GM19438 (cell line): ENCODE measurements around the gene HPGD.

Experiments
- ATAC-seq: cut with Tn5 transposase; IDR thresholded peaks from one replicate; pipeline ENCODE4 v1.9.1; 2021; ENCODE audit warnings: low read depth; ENCODE audit not compliant: unreplicated experiment

Gene HPGD

DNA sequence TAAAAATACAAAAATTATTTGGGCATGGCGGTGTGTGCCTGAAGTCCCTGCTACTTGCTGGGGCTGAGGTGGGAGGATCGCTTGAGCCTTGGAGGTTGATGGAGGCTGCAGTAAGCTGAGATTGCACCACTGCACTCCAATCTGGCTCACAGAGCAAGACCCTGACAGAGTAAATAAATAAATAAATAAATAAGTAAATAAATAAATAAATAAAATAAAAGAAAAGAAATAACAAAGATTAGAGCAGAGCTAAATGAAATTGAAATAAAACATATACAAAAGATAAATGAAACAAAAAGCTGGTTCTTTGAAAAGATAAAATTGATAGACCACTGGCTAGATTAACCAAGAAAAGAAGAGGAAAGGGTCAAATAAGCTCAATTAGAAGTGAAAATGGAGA lies 43.1 kb downstream of the HPGD start:
- ATAC-seq: no peak

DNA sequence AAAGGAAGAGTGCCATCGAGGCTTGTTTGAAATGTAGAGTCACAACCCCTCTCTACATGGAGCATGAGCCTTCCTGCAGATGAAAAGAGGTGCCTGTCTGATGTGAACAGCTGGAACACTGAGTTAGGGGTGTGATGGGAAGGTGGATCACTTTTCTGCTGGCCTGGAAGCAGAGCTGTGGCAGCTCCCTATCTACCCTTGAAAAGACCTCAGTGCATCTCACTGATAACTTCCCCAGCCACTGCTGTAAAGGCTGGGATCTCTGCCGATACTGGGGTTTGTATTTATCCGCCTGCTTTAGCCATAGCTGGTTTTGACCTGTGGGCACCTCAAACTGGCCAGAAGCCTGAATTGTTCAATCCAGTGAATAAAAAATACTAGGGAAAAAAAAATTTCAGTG lies 46.8 kb downstream of the HPGD start:
- no peak for ATAC-seq

- no peak for ATAC-seq
Measured at GRCh38 chr4:174474457-174475075, 47.7 kb downstream of the HPGD start.

GRCh38 chr4:174467107-174467506 lies 55.2 kb downstream of the HPGD start:
- ATAC-seq: no peak

DNA sequence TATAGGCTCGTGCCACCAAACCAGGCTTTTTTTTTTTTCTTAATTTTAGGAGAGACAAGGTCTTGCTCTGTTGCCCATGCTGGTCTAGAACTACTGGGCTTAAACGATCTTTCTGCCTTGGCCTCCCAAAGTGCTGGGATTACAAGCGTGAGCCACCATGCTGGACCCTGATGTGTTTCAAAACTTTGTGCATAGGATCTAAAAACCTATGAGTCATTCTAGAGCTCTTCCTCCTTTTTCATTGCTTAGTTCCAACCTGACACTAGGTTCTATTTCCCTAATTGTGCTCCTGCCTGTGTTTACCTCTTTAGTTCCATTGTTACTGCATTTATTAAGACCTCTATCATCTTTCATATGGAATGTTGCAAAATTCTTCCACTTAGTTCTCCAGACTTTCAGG lies 57.3 kb downstream of the HPGD start:
- ATAC-seq: no peak

DNA sequence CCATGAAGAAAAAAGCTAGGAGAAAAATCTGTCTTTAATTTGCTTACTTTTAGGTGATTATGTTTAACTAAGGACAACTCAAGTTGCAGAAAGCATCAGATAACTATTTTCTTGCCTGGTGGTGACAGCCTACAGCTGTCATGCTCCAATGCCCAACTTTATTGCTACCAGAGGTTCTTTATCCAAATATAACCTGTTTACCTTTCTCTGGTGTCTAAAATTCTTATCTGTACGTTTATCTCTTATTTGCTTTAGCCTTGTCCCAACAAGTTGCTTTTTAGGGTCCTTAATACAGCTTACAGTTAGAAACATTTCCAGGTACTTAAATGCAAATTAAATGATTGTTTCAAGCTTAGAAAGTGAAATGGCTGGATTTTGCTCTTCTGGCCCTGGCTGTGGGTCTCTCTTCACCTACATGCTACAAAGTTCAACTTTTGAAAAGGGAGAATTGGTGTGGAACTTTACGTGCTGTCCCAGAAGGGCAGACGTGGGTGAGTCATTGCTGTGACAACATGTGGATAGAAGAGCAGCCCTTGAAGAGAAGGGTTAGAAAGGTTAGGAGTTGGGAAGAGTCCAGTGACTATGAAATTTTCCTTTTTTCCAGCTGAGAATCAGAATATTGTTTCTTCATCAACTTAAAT lies 60.7 kb downstream of the HPGD start:
- ATAC-seq: no peak

DNA sequence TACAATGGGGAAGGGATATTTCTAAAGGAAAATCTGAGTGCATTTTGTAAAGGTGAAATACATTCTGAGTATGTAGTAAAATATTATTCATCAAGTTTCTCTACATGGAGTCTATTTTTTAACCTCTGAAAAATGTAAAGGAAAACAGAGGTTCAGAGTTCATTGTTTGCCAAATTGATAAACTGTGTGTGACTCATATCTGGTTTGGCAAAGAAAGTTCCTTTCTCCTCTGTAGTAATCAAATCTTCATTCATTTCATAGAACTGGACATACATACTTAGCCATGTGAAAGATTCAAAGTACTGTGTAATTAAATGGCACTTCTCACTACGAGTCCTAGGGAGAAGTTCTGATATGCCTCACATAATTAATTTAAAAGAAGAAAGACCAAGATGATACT lies 61.6 kb downstream of the HPGD start:
- no peak for ATAC-seq

- ATAC-seq: no peak
Measured at GRCh38 chr4:174457468-174457867, 64.8 kb downstream of the HPGD start.

- ATAC-seq: no peak
Measured at GRCh38 chr4:174454815-174455473, 67.3 kb downstream of the HPGD start.

DNA sequence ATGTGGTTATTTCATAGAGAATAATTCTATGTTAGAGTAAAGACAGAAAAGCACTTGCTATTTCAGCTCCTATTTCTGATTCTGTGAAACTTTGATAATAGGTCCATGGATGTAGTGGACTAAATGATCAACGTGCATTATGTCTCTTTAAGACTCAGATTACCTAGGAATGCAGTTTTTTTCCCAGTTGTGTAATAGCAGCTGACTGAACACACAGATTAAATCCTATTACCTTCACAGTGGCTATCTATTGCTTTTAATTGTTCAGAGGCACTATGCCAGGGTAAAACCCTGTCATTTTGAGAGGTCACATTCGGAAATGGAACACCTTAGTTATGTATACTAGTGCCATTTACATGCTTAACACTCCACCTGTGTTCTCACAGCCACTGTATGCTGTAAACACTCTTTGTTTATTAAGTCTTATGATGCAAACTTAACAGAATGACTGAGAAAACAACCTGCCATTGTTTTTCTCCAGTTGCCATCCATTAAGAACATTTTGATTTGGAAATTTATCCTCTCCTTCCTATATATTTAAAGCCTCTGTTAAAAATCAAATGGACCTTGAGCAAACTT lies 70.5 kb downstream of the HPGD start:
- no peak for ATAC-seq

DNA sequence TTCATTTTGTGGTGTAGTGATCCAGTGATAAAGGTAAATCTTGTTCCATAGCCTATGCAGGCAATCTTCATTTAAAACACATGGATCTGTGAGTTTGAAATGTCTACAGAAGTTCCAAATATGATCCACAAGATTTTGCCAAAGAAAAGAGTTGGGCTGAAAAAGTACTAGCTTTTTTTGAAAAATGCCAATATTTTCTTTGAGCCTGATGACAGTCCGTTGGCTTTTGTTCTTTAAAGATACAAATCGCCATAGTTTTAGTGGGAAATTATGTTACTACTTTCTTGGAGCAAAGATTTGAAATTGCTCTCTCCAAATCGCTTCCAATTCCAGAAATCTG lies 71.5 kb downstream of the HPGD start:
- no peak for ATAC-seq

DNA sequence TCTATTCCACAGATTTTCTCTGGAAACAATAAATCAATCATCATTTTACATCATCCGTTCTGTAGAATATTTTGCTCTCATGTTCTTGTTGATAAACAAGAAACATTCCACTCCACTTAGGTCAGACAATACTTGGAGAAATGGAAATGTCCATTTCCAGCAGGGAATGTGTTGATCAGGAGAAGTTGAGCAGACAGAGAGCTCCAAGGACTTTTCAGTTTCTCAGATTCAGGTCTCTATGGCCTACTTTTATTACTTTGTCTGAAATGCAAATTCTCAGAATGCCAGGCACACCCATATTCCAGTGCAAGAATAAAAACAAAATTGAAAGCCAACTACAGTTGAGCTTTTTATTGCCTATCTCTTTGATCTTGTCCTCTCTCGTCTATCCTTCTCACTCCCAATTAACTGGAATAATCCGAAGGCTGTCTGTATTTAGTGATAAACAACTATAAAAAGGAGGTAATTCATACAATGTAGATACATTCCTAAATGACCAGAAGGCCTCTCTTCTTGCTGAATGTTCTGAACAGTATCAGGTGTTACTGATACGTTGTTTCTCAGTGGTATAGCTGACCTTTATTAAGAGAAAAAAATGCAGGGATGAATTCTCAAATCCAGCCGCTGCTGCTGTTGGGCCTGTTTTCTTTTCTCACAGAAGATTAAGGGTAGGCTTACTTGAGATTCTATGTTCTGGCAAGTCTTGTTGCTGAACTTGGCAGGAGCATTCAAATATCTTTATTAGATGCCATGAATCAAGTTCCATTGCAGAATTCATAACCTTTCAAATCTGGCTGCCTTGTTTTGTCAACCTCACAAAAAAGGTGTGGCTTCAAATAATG lies 72.1 kb downstream of the HPGD start:
- ATAC-seq: no peak

GRCh38 chr4:174449152-174449551 lies 73.1 kb downstream of the HPGD start:
- ATAC-seq: no peak

DNA sequence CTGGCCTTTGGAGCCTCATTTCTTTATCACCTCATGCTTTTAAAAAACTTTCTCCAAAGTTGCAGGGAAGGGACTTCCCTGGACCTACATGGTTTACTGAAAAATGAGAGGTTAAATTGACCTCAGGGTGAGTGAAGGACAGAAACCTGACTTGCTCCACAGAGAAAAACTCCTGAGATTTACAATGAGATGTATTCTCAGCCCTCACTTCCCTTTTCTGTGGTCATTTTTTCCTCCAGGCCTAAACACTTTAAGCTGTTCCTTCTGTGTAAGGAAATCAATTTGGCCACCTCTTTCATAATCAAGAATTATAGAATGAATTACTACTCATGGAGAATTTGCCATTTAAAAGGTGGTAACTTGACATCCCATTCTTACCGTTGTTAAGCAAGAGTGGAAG lies 77.9 kb downstream of the HPGD start:
- ATAC-seq: no peak
